Hepatic stellate cell (primary cell): ENCODE data around the gene CRYBA4.
A peak's percentile ranks its signal among the peaks of the same experiment; 100 is the strongest.

Source experiments
- DNase-seq: peaks from one replicate; pipeline ENCODE4 v3.0.0; 2011; ENCODE audit warnings: low spot score

The CRYBA4 gene

GRCh38 chr22:26624803-26625202 is 3.0 kb downstream of the CRYBA4 start:
- no peak for DNase-seq

DNA sequence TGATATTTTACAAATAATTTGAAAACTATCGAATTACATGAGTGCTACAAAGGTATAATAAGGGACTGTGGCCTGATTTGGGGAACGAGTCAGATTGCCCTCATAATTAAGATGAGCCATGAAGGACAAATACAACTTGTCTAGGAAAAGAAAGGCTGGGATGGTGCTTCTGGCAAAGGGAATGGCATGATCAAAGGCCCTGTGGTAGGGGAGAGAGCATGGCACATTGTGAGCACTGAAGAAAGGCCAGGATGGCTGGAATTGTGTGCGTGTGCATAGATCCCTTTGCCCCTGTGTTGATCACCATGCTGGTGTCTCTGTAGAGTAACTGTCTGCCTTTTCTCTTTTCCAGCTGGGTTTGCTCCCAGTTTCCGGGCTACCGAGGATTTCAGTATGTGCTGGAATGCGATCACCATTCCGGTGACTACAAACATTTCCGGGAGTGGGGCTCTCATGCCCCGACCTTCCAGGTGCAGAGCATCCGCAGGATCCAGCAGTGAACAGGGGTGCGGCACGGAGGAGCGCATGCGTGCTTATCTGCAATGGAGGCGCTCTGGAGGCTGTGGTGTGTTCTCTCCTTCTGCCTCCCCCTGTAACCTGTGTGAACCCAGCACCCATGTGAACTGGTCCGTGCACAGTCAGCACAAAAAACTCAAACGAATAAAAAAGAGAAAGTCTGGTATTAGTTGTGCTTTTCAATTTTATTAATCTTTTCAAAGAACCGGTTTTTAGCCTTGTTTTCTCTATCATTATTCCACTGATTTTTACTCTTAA is 8.4 kb downstream of the CRYBA4 start:
- no peak for DNase-seq

DNA sequence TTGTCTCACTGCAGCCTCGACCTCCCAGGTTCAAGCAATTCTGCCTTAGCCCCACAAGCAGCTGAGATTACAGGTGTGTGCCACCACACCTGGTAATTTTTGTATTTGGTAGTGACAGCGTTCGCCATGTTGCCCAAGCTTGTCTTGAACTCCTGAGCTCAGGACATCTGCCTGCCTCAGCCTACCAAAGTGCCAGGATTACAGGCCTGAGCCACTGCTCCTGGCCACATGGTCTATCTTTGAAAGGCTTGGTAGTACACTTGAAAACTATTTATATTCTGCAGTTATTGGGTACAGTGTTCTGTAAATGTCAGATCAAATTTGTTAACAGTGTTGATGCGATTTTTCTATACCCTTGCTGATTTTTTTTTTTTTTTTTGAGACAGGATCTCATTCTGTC is 9.5 kb downstream of the CRYBA4 start:
- no peak for DNase-seq

GRCh38 chr22:26632422-26633155 is 10.8 kb downstream of the CRYBA4 start:
- DNase-seq: no peak

DNA sequence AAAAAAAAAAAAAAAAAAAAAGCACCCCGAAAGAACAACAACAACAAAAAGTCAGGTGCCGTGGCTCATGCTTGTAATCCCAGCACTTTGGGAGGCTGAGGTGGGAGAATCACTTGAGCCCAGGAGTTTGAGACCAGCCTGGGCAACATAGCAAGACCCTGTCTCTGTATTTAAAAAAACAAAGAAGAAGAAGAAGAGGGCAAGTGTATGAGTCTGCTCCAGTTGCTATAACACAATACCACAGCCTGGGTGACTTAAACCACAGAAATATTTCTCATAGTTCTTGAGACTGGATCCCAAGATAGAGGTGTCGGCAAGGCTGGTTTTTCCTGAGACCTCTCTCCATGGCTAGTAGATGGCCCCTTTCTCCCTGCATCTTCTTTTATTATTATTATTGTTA is 12.4 kb downstream of the CRYBA4 start:
- DNase-seq: no peak

GRCh38 chr22:26635117-26635516 is 13.4 kb downstream of the CRYBA4 start:
- DNase-seq: no peak

GRCh38 chr22:26636296-26636695 is 14.5 kb downstream of the CRYBA4 start:
- no peak for DNase-seq

- DNase-seq: no peak
Measured at GRCh38 chr22:26642465-26643417, 21.0 kb downstream of the CRYBA4 start.

DNA sequence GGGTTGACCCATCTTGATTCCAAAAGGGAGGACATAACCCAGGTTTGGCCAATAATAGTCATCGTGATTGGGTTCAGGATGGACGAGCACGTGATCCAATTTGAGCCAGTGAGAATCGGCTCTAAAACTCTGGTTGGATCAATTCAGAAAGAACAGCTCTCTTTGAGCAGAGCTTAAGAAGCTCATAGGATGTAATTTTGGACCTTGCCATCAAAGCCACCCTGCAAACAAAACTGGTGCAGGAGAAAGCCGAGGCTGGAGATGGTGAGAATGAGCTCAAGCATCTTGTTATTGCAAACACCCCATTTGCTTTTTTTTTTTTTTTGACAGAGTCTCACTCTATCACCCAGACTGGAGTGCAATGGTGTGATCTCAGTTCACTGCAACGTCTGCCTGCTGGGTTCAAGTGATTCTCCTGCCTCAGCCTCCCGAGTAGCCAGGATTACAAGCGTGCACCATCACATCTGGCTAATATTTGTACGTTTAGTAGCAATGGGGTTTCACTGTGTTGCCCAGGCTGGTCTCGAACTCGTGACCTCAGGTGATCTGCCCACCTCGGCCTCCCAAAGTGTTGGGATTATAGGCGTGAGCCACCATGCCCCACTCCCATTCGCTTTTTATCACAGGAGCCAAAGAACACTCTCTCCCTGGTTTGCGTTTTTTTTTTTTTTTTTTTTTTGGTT is 21.8 kb downstream of the CRYBA4 start:
- no peak for DNase-seq

- DNase-seq: peak; percentile 66
Measured at GRCh38 chr22:26646158-26646557, 24.4 kb downstream of the CRYBA4 start.

DNA sequence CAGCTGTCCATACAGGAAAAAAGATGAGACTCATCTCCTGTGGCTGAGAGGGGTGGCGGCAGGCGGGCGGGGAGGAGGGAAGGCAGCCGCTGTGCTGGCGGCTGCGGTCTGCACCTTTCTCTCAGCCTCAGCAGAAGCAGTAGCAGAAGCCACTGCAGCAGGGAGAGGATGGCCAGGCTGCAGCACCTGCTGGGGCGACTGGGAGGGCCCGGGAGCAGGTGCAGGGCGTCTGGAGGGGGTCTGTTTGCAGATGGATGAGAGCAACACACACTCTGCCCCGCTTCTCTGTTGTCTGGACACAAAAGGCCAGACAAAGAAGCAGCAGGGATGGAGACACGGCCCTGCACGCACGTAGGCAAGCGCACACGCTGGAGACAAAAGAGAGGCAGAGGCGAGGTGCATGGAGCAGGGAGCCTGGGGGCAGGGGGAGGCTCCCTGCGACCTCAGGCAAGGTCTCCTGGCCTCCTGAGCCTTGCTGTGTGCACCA is 26.3 kb downstream of the CRYBA4 start:
- DNase-seq: no peak

DNA sequence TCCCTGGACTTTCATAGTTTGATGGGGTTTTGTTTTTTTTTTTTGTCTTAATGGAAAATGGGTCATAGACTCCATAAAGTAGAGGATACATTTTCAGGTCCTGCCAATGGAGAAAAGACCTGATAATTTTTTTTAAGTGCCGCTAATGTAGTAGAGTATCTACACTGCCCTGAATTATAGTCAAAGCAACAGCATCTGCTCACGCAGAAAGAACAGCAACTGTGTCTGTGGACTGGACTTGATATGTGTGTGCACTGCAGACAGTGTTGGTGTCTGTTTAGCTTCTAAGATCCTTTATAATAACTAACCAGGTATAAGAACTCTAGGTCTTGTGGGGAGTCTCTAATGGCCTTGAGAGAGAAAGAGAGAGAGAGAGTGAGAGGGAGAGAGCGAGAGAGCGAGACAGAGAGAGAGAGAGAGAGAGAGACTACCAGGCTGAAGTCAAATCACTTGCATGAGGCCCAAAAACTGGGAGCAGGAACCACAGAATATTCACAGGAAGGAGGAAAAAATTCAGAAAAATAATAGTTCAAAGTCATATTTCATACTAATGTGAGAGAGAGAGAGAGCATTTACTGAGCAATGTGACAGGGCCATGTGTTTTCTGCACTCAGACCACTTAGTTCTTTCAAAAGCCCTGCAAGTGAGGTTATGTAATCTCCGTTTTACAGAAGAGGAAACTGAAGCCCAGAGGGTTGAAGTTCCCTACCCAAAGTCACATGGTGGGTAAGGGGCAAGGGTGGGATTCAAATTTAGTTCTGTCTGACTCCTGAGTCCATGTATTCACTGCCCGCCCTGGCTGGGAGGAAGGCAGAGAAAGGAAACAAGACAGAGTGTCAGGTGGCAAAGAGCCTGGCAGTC is 27.0 kb downstream of the CRYBA4 start:
- DNase-seq: no peak

DNA sequence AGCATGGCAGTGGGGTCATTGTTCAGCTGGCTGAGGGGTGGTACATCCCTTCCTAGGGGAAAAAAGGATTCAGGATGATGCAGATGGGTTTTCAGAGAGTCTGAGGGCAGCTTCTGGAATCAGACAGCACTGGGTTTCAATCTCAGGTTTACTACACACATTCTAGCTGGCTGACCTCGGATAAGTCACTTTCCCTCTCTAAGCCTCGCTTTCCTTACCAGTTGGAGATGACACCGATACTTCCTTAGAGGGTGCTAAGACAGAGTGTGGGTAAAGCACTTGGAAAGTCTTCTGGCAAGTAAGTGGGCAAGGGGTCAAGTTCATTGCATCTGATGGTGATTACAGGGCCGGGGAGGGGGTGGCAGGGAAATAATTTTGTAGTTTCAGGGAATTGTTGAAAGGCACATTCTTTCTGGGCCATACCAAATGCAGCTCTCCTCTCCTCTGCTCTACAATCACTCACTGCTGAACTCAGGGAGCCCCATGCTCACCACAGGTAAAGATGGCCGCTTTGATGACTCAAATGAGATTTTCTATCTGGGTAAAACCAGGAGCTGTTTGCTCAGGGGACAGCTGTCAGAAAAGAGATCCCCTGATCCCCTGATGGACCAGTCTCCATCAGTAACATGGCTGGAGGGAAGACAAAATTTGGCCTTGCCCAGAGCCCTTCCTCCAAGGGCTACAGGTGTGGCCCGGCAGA is 29.1 kb downstream of the CRYBA4 start:
- no peak for DNase-seq

DNA sequence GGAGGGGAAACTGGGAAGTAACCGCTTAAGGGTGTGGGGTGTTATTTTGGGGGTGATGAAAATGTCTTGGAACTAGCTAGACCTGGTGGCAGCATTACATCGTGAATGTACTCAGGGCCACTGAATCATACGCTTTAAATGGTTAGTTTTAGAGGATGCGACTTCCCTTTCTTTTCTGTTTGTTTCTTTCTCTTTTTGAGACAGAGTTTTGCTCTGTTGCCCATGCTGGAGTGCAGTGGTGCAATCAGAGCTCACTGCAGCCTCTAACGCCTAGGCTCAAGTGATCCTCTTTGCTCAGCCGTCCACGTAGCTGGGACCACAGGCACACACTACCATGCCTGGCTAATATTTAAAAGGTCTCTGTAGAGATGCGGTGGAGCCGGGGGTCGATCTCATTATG is 30.1 kb downstream of the CRYBA4 start:
- DNase-seq: no peak

- DNase-seq: no peak
Measured at GRCh38 chr22:26656891-26657851, 35.4 kb downstream of the CRYBA4 start, which contains the start of gene MIAT. Gene MIAT, plus strand, starts transcription at chr22:26657588.

DNA sequence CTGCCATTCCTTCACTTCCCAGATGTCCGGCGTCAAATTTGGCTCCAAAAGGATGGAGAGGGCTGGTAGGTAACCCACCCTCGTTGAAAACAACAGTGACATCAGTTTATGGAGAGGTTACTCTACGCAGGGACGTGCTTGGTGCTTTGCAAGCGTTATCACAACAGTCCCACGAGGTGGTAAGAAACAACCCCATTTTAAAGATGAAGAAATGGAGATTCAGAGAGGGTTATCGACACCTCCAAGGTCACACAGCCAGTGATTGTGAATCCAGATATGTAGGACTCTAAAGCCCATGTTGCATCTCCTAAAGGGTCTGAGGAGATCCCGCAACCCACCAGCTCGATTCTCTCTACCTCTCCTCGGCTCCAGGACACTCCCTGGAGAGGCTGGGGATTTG is 36.4 kb downstream of the CRYBA4 start:
- DNase-seq: no peak

DNA sequence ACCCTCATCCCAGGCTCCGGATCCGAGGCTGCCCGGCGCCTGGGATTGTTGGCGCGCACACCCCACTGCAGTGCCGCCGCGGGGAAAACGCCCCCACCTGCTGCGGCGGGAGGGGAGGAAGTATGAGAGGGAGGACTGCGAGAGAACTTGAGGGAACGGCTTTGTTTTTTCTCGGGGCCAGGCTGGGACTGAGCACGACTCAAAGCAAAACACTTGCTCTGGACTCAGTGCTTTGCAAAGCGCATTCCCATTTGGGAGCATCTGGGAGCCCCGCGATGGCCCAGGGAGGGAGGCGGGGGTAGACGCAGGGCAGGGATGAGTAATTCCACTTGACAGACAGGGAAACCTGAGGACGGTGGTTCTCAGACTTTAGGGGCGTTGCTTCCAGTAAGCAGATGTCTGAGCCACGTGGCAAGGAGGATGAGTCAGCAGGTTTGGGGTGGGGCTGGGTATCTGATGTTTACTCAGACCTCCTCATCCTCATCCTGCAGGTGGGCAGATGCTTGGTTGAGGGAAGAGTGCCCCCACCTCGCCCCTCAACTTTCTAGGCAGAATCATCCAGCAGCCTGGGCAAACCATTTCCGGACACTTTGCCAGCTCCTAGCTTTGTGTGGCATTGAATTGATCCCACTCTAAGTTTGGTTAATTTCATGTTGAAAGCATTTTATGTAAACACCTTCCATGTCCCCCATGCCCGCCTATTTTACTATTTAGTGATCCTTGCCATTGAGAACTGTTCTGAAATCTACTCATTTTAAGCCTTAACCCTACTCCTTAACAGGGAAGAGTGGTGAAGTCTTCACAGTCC is 37.1 kb downstream of the CRYBA4 start:
- peak; percentile 88 for DNase-seq

DNA sequence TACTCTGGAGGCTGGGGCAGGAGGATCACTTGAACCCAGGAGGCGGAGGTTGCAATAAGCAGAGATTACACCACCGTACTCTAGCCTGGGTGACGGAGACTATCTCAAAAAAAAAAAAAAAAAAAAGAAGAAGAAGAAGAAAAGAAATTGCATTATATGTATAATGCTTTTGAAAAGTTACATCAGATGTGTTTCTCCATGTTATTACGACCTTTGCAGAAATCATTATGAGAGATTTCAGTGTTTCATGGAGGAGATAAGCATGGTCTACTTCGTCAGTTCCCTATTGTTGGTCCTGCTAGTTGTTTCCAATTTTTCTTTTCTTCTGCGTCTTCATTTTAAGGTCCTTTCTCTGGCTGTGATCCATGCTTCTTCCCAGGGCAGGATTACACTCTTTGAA is 38.6 kb downstream of the CRYBA4 start:
- no peak for DNase-seq
